GM19035 (cell line): Measurements from ENCODE around the gene GIT1.

ENCODE experiments used
- ATAC-seq: cut with Tn5 transposase; IDR thresholded peaks from one replicate; pipeline ENCODE4 v1.9.1; 2021; ENCODE audit not compliant: unreplicated experiment

Gene GIT1

GRCh38 chr17:29589524-29590410 is at the start of gene GIT1:
Gene GIT1, minus strand, starts transcription at chr17:29589648. Its CDS starts 270 bp downstream, at chr17:29589378.
- peak; percentile 58 for ATAC-seq

GRCh38 chr17:29633886-29634285 is 44.4 kb upstream of the GIT1 start:
- ATAC-seq, result no peak

GRCh38 chr17:29630630-29631193 is 41.3 kb upstream of the GIT1 start:
- no peak for ATAC-seq

- no peak for ATAC-seq
Measured at GRCh38 chr17:29629839-29630238, 40.4 kb upstream of the GIT1 start.

- ATAC-seq, result no peak
Measured at GRCh38 chr17:29628644-29629043, 39.2 kb upstream of the GIT1 start.

- no peak for ATAC-seq
Measured at GRCh38 chr17:29627951-29628350, 38.5 kb upstream of the GIT1 start.

- no peak for ATAC-seq
Measured at GRCh38 chr17:29625037-29625750, 35.7 kb upstream of the GIT1 start.

GRCh38 chr17:29624586-29624985 is 35.1 kb upstream of the GIT1 start:
- ATAC-seq, result no peak

- no peak for ATAC-seq
Measured at GRCh38 chr17:29623283-29623647, 33.8 kb upstream of the GIT1 start.

- ATAC-seq, result no peak
Measured at GRCh38 chr17:29622337-29623282, 33.2 kb upstream of the GIT1 start, which contains the start of gene CORO6. Gene CORO6, minus strand, starts transcription at chr17:29622912. Its CDS starts 1,491 bp downstream, at chr17:29621421.

GRCh38 chr17:29621751-29622194 is 32.3 kb upstream of the GIT1 start:
- no peak for ATAC-seq

GRCh38 chr17:29620779-29621500 is 31.5 kb upstream of the GIT1 start:
- ATAC-seq, result no peak

GRCh38 chr17:29620271-29620670 is 30.8 kb upstream of the GIT1 start:
- ATAC-seq, result no peak

- no peak for ATAC-seq
Measured at GRCh38 chr17:29619251-29619650, 29.8 kb upstream of the GIT1 start.

- no peak for ATAC-seq
Measured at GRCh38 chr17:29618272-29619065, 29.0 kb upstream of the GIT1 start.

- ATAC-seq, result no peak
Measured at GRCh38 chr17:29617481-29618271, 28.2 kb upstream of the GIT1 start.

- ATAC-seq, result no peak
Measured at GRCh38 chr17:29617125-29617480, 27.7 kb upstream of the GIT1 start.

GRCh38 chr17:29616300-29617048 is 27.0 kb upstream of the GIT1 start:
- ATAC-seq, result no peak
